Measurements from ENCODE around the gene DAP3. TPM values are rescaled to one million over a fixed set of nuclear protein-coding genes. Genes with fewer than 3 reads are reported as not detected.
"Not testable (repeated sequence)": the region's sequence is repeated elsewhere in the genome, so short reads cannot be mapped to it uniquely, and the experiment has no call there.

The DAP3 gene
- 193 and 201 TPM in 2 replicates for total RNA-seq

GRCh38 chr1:155689081-155689607, at the start of gene DAP3:
DAP3 (plus strand) TSS chr1:155689091; CDS start chr1:155709780, 20,689 bp downstream.
- H3K9me3 Mint-ChIP-seq, H3K27me3 Mint-ChIP-seq, DNase-seq: not testable (repeated sequence)
- intact Hi-C loops (cut with micrococcal nuclease) = loop anchor here (5.0 kb wide), 1 partner anchor 168 kb away; the partner anchor contains the start of genes GON4L and SYT11
- Mint-ChIP-seq H3K4me3 (peak within 1 kb of the TSS; percentile 97), H3K36me3 (ENCODE audit: low read depth) (peaks cover 61% of the 10 kb centered on the region), H3K27ac (peak within 1 kb of the TSS; percentile 98), H3K4me1 (peaks cover 53% of the 10 kb centered on the region)

- Mint-ChIP-seq H3K9me3 (peaks cover 4% of the 10 kb centered on the region), H3K36me3 (ENCODE audit: low read depth) (no peaks in the 10 kb centered on the region), H3K27ac (no peak overlapping the region), H3K4me3 (no peak overlapping the region), H3K4me1 (peaks cover 16% of the 10 kb centered on the region), H3K27me3 (no peaks in the 10 kb centered on the region)
- DNase-seq = no peak
- intact Hi-C loops (cut with micrococcal nuclease) = no loop called here
These were observed 48.5 kb upstream of the DAP3 start for GRCh38 chr1:155640367-155640766.

- intact Hi-C loops (cut with micrococcal nuclease); H3K36me3 Mint-ChIP-seq (ENCODE audit: low read depth); H3K9me3 Mint-ChIP-seq: not testable (repeated sequence)
These were observed 46.2 kb upstream of the DAP3 start for GRCh38 chr1:155642559-155643180.

GRCh38 chr1:155643230-155643629, 45.7 kb upstream of the DAP3 start:
- intact Hi-C loops (cut with micrococcal nuclease) = no loop called here
- no peak overlapping the region for H3K27ac Mint-ChIP-seq
- H3K4me3 Mint-ChIP-seq = no peak overlapping the region
- H3K4me1 Mint-ChIP-seq = no peaks in the 10 kb centered on the region
- DNase-seq = no peak
- H3K36me3 Mint-ChIP-seq (ENCODE audit: low read depth) = no peaks in the 10 kb centered on the region
- H3K9me3 Mint-ChIP-seq = peaks cover 4% of the 10 kb centered on the region
- H3K27me3 Mint-ChIP-seq = no peaks in the 10 kb centered on the region

More at GRCh38 chr1:155642559-155643180, 46.2 kb upstream of the DAP3 start:
- not testable (repeated sequence) for DNase-seq, H3K27me3 Mint-ChIP-seq, H3K4me3 Mint-ChIP-seq, H3K4me1 Mint-ChIP-seq, H3K27ac Mint-ChIP-seq

DNA sequence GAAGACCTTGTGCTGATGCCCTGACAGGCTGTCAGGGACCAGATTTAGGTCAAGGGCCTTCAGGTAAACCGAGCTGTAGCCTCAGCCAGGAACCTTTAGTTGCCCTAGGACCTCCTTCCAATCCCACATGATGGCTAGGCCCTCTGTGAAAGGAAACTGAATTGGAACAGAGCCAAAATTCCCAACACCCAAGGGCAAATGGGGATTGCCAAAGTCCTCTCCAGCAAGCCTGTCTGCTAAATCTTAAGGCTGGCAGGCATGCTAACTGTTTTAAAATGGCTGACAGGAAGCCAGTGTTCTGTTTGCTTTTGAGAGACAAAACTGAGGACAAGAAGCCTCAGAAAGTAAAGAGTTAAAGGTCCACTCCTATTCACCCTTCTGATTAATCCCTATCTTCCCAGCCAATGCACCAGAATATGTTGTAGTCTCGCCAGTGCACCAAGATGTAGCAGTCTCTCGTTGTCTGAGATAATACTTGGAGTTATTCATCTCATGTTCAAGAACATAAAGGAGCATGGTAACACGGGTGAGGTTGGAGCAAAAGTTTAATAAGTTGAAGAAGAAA, 43.8 kb upstream of the DAP3 start:
- no peak for DNase-seq

GRCh38 chr1:155645648-155646047, 43.2 kb upstream of the DAP3 start:
- Mint-ChIP-seq H3K36me3 (ENCODE audit: low read depth) (no peaks in the 10 kb centered on the region), H3K27me3 (no peaks in the 10 kb centered on the region), H3K9me3 (peaks cover 4% of the 10 kb centered on the region), H3K27ac (no peak overlapping the region), H3K4me3 (no peak overlapping the region), H3K4me1 (peaks cover 2% of the 10 kb centered on the region)
- intact Hi-C loops (cut with micrococcal nuclease) = no loop called here
- DNase-seq = no peak

More for the DNA sequence above, 43.8 kb upstream of the DAP3 start:
- no peaks in the 10 kb centered on the region for H3K27me3 Mint-ChIP-seq
- H3K4me1 Mint-ChIP-seq = peaks cover 2% of the 10 kb centered on the region
- H3K4me3 Mint-ChIP-seq = no peak overlapping the region
- intact Hi-C loops (cut with micrococcal nuclease) = no loop called here
- H3K36me3 Mint-ChIP-seq (ENCODE audit: low read depth) = no peaks in the 10 kb centered on the region
- H3K27ac Mint-ChIP-seq = no peak overlapping the region
- H3K9me3 Mint-ChIP-seq = peaks cover 4% of the 10 kb centered on the region

DNA sequence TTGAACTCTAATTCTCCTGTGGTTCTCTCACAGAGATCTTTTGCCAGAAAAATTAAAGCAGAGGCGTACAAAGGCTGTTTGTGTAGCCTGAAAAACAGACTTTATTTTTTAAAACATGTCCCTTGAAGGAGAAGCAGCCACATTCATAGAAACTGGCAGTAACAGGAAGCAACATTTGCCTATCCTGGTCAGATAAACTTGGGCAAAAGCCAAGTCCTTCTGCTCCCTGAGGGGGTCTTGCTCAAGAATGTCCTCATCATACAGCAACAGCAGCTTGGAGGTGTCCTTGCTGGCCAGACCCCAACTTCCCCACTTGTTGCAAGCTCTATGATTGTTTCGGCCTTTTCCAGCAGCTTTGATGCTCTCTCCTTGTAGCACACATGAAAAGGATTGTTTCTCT, 42.6 kb upstream of the DAP3 start:
- Mint-ChIP-seq H3K4me1 (peaks cover 2% of the 10 kb centered on the region), H3K9me3 (peaks cover 4% of the 10 kb centered on the region), H3K4me3 (no peak overlapping the region), H3K27ac (no peak overlapping the region), H3K27me3 (no peaks in the 10 kb centered on the region), H3K36me3 (ENCODE audit: low read depth) (no peaks in the 10 kb centered on the region)
- intact Hi-C loops (cut with micrococcal nuclease) = no loop called here
- DNase-seq = no peak

- DNase-seq = no peak
- intact Hi-C loops (cut with micrococcal nuclease) = no loop called here
- Mint-ChIP-seq H3K27me3 (peaks cover 3% of the 10 kb centered on the region), H3K4me3 (no peak overlapping the region), H3K4me1 (peaks cover 2% of the 10 kb centered on the region), H3K27ac (no peak overlapping the region), H3K9me3 (no peaks in the 10 kb centered on the region), H3K36me3 (ENCODE audit: low read depth) (no peaks in the 10 kb centered on the region)
These were observed 40.4 kb upstream of the DAP3 start for GRCh38 chr1:155648207-155649147.

DNA sequence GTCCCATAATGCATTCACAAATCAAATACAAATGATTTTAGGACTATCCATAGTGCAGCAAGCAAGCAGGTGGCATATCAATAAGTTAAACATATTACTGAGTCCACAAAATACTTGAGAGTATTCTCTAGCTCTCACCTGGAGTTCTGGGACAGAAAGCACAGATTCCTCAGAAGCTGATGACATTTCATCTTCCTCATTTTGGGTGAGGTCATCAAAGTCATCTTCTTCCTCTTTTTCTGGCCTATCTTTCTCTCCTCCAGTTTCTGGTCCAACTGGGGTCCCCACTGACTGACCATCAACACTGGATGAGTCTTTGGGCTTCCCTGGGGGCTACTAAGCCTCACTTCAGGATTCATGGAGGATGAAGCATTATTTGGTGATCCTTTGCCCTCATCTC, 39.2 kb upstream of the DAP3 start:
- H3K27me3 Mint-ChIP-seq = peaks cover 3% of the 10 kb centered on the region
- intact Hi-C loops (cut with micrococcal nuclease) = no loop called here
- H3K4me3 Mint-ChIP-seq = no peak overlapping the region
- peaks cover 2% of the 10 kb centered on the region for H3K4me1 Mint-ChIP-seq
- no peaks in the 10 kb centered on the region for H3K36me3 Mint-ChIP-seq (ENCODE audit: low read depth)
- H3K9me3 Mint-ChIP-seq = no peaks in the 10 kb centered on the region
- DNase-seq = no peak
- no peak overlapping the region for H3K27ac Mint-ChIP-seq

GRCh38 chr1:155650231-155650757, 38.6 kb upstream of the DAP3 start:
- Mint-ChIP-seq H3K36me3 (ENCODE audit: low read depth) (no peaks in the 10 kb centered on the region), H3K27ac (no peak overlapping the region), H3K4me1 (peaks cover 2% of the 10 kb centered on the region), H3K27me3 (peaks cover 3% of the 10 kb centered on the region), H3K9me3 (no peaks in the 10 kb centered on the region), H3K4me3 (no peak overlapping the region)
- no peak for DNase-seq
- intact Hi-C loops (cut with micrococcal nuclease) = no loop called here

DNA sequence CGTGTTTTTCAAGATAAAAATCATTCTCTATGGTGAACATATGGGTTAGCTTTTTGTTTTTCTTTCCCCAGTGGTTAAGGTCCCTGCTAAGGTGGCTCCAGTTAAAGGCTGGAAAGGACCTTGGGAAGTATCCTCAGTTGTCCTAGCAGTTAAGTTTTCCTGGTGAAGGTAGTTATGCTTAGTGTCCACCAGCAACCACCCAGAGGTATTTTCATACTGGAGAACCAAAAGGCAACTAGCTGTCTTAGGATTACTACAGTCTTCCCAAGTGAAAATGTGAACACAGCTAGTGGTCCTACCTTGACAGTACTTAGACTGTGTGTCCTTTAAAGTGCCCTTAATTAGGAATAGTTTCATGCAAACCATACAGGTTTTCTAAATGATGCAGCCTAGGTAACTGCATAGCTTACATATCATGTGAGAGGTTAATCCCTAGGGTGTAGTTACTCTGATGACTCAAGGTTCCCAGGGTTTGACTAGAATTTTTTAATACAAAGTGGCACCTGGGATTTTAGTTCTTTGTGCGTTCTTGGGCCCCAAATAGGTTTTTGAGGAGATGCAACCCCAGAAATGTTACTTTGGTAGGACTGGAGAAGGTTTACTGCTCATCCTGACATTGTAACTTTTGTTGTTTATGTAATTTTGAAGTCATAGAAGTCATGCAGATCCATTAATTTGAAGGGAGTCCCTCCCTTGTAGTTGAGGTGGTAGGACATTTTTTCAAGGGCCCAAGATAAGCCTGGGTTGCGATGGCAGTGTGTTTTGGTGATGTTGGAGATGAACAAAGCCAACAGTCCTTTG, 36.8 kb upstream of the DAP3 start:
- Mint-ChIP-seq H3K36me3 (ENCODE audit: low read depth) (no peaks in the 10 kb centered on the region), H3K4me3 (no peak overlapping the region), H3K27me3 (peaks cover 3% of the 10 kb centered on the region), H3K9me3 (no peaks in the 10 kb centered on the region), H3K27ac (no peak overlapping the region), H3K4me1 (peaks cover 2% of the 10 kb centered on the region)
- no peak for DNase-seq
- intact Hi-C loops (cut with micrococcal nuclease) = no loop called here

GRCh38 chr1:155652951-155653350, 35.9 kb upstream of the DAP3 start:
- H3K9me3 Mint-ChIP-seq = no peaks in the 10 kb centered on the region
- intact Hi-C loops (cut with micrococcal nuclease) = no loop called here
- no peak overlapping the region for H3K27ac Mint-ChIP-seq
- no peak overlapping the region for H3K4me3 Mint-ChIP-seq
- H3K27me3 Mint-ChIP-seq = peaks cover 3% of the 10 kb centered on the region
- DNase-seq = no peak
- H3K36me3 Mint-ChIP-seq (ENCODE audit: low read depth) = peaks cover 3% of the 10 kb centered on the region
- peaks cover 2% of the 10 kb centered on the region for H3K4me1 Mint-ChIP-seq

- intact Hi-C loops (cut with micrococcal nuclease) = no loop called here
- no peak overlapping the region for H3K27ac Mint-ChIP-seq
- H3K9me3 Mint-ChIP-seq = no peaks in the 10 kb centered on the region
- DNase-seq = no peak
- H3K27me3 Mint-ChIP-seq = no peaks in the 10 kb centered on the region
- peaks cover 43% of the 10 kb centered on the region for H3K36me3 Mint-ChIP-seq (ENCODE audit: low read depth)
- no peak overlapping the region for H3K4me3 Mint-ChIP-seq
- H3K4me1 Mint-ChIP-seq = peaks cover 2% of the 10 kb centered on the region
These were observed 31.4 kb upstream of the DAP3 start for GRCh38 chr1:155657463-155657862.
